Colon (tissue), 2 donors: ENCODE results near the gene TACC2.

Experiments
- FAIRE-seq: peaks from 2 replicates; lab custom pipeline; 2012; peaks lifted over from hg19 to GRCh38; lab: Jason Lieb, UNC
- donor health status: control.
- donor health status: control.

Gene TACC2

GRCh38 chr10:122298598-122299301, 309.8 kb downstream of the TACC2 start:
- FAIRE-seq, result no peak

GRCh38 chr10:122299423-122300075, 310.6 kb downstream of the TACC2 start:
- FAIRE-seq, result no peak

GRCh38 chr10:122301055-122301810, 312.3 kb downstream of the TACC2 start:
- FAIRE-seq, result no peak

GRCh38 chr10:122301811-122302115, 312.8 kb downstream of the TACC2 start:
- no peak for FAIRE-seq

- no peak for FAIRE-seq
These were observed 313.4 kb downstream of the TACC2 start for GRCh38 chr10:122302315-122302714.

- no peak for FAIRE-seq
These were observed 314.5 kb downstream of the TACC2 start for GRCh38 chr10:122303271-122304053.
